ENCODE measurements around the gene MIOX. TPM values are rescaled to one million over a fixed set of nuclear protein-coding genes. Genes with fewer than 3 reads are reported as not detected.

MIOX gene
- total and polyA plus RNA-seq, 2 of the 13 experiments (the other 11 are each of a cell fraction or from before 2014, with no cell fraction given): 1.5 to 2.9 TPM

DNA sequence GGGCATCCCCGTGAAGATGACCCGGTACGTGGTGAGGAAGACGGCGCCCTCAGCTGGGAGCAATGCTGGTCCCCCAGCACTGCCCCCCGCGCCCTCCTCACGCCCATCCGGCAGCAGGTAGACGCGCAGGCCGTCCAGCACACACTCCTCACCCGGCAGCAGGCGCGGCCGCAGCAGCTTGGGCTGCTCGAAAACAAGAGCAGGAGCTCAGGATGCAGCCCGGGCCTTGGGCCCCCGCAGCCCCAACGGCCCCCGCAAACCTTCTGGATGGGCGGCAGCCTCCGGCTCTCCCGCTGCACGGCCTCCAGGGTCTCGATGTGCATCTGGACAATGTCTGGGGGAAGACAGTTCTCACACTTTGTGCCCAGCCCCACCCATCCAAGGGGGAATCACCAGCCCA is 25.1 kb upstream of the MIOX start:
- DNase-seq (ENCODE audit: low spot score): no peak
- Histone ChIP-seq H3K9ac (ENCODE audit: insufficient read depth, low read depth, low read length) (no peak overlapping the region), H4K20me1 (ENCODE audit: insufficient read depth, low read length) (no peaks in the 10 kb centered on the region), H3K27ac (ENCODE audit: extremely low read length, insufficient read depth, low read length) (no peak overlapping the region), H3K36me3 (replicated peaks in 1 of 2; ENCODE audit: control insufficient read depth in 1 of 2, insufficient read depth in 2 of 2, low read length in 2 of 2) (peaks cover 33 to 68% of the 10 kb centered on the region in 2 experiments; a peak in 4 of 5 replicates), H3K4me3 (replicated peaks in 1 of 3; ENCODE audit: insufficient read depth in 1 of 3, low read depth in 2 of 3, low read length in 3 of 3) (no peak overlapping the region), H3K79me2 (ENCODE audit: insufficient read depth, low read length) (no peaks in the 10 kb centered on the region), H3K4me2 (ENCODE audit: low read depth, low read length) (no peak overlapping the region), H2AFZ (ENCODE audit: low read length) (no peak overlapping the region), H3K27me3 (ENCODE audit: control insufficient read depth in 1 of 2, insufficient read depth in 2 of 2, low read length in 2 of 2) (no peaks in the 10 kb centered on the region), H3K4me1 (ENCODE audit: insufficient read depth, low read length) (no peaks in the 10 kb centered on the region), H3K9me3 (ENCODE audit: low read length) (no peaks in the 10 kb centered on the region)
- CTCF ChIA-PET (ENCODE audit: low intra/inter-chr PET ratio, low total read pairs): no interaction called here
- in situ Hi-C loops (cut with HindIII; ENCODE audit: extremely low pct_ligation_motif_present, low pct_unique_long_range_greater_than_20kb) (no loop called here), intact Hi-C loops (cut with micrococcal nuclease; ENCODE audit: unreplicated experiment) (no loop called here)
- FAIRE-seq: no peak
- WGBS (ENCODE audit: low lambda C conversion rate): 97% methylated on average over 7 of the region's 26 CpGs
- BruUV-seq (replicated peaks): no TSS peak
- ATAC-seq: no peak
- POLR2A ChIA-PET: no interaction called here
- TF ChIP-seq TFE3 (CRISPR knock-in tag; IDR thresholded peaks at IDR 0.05) (no peak), SKIL (CRISPR knock-in tag; IDR thresholded peaks at IDR 0.05; ENCODE audit: borderline replicate concordance) (no peak), ATF7-NPFF (CRISPR knock-in tag; IDR thresholded peaks at IDR 0.05; ENCODE audit: low read depth) (no peak), TARDBP (CRISPR knock-in tag; IDR thresholded peaks at IDR 0.05) (no peak), JARID2 (CRISPR knock-in tag; IDR thresholded peaks at IDR 0.05; ENCODE audit: insufficient replicate concordance) (no peak), SP140L (CRISPR knock-in tag; IDR thresholded peaks at IDR 0.05; ENCODE audit: borderline replicate concordance) (no peak), MIER2 (CRISPR knock-in tag; IDR thresholded peaks at IDR 0.05) (no peak), ZBTB7A (CRISPR knock-in tag; IDR thresholded peaks at IDR 0.05) (no peak), NAIF1 (CRISPR knock-in tag; IDR thresholded peaks at IDR 0.05; ENCODE audit: borderline replicate concordance) (no peak)
- TF ChIP-seq, protein P1, sequence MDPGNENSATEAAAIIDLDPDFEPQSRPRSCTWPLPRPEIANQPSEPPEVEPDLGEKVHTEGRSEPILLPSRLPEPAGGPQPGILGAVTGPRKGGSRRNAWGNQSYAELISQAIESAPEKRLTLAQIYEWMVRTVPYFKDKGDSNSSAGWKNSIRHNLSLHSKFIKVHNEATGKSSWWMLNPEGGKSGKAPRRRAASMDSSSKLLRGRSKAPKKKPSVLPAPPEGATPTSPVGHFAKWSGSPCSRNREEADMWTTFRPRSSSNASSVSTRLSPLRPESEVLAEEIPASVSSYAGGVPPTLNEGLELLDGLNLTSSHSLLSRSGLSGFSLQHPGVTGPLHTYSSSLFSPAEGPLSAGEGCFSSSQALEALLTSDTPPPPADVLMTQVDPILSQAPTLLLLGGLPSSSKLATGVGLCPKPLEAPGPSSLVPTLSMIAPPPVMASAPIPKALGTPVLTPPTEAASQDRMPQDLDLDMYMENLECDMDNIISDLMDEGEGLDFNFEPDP (CRISPR knock-in tag; conservative IDR thresholded peaks at IDR 0.05): no peak
- TF ChIP-seq, protein P2, sequence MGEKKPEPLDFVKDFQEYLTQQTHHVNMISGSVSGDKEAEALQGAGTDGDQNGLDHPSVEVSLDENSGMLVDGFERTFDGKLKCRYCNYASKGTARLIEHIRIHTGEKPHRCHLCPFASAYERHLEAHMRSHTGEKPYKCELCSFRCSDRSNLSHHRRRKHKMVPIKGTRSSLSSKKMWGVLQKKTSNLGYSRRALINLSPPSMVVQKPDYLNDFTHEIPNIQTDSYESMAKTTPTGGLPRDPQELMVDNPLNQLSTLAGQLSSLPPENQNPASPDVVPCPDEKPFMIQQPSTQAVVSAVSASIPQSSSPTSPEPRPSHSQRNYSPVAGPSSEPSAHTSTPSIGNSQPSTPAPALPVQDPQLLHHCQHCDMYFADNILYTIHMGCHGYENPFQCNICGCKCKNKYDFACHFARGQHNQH (CRISPR knock-in tag; IDR thresholded peaks at IDR 0.05): no peak
- TF ChIP-seq, protein P3, sequence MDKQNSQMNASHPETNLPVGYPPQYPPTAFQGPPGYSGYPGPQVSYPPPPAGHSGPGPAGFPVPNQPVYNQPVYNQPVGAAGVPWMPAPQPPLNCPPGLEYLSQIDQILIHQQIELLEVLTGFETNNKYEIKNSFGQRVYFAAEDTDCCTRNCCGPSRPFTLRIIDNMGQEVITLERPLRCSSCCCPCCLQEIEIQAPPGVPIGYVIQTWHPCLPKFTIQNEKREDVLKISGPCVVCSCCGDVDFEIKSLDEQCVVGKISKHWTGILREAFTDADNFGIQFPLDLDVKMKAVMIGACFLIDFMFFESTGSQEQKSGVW (CRISPR knock-in tag; IDR thresholded peaks at IDR 0.05; ENCODE audit: borderline replicate concordance): no peak
- TF ChIP-seq, protein P4, sequence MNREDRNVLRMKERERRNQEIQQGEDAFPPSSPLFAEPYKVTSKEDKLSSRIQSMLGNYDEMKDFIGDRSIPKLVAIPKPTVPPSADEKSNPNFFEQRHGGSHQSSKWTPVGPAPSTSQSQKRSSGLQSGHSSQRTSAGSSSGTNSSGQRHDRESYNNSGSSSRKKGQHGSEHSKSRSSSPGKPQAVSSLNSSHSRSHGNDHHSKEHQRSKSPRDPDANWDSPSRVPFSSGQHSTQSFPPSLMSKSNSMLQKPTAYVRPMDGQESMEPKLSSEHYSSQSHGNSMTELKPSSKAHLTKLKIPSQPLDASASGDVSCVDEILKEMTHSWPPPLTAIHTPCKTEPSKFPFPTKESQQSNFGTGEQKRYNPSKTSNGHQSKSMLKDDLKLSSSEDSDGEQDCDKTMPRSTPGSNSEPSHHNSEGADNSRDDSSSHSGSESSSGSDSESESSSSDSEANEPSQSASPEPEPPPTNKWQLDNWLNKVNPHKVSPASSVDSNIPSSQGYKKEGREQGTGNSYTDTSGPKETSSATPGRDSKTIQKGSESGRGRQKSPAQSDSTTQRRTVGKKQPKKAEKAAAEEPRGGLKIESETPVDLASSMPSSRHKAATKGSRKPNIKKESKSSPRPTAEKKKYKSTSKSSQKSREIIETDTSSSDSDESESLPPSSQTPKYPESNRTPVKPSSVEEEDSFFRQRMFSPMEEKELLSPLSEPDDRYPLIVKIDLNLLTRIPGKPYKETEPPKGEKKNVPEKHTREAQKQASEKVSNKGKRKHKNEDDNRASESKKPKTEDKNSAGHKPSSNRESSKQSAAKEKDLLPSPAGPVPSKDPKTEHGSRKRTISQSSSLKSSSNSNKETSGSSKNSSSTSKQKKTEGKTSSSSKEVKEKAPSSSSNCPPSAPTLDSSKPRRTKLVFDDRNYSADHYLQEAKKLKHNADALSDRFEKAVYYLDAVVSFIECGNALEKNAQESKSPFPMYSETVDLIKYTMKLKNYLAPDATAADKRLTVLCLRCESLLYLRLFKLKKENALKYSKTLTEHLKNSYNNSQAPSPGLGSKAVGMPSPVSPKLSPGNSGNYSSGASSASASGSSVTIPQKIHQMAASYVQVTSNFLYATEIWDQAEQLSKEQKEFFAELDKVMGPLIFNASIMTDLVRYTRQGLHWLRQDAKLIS (CRISPR knock-in tag; IDR thresholded peaks at IDR 0.05): no peak
